GM19023 (cell line): ENCODE results near the gene SULT2B1.
"Not testable (repeated sequence)": the region's sequence is repeated elsewhere in the genome, so short reads cannot be mapped to it uniquely, and the experiment has no call there.

Experiments used
- ATAC-seq: cut with Tn5 transposase; IDR thresholded peaks from one replicate; pipeline ENCODE4 v1.9.1; 2021; ENCODE audit warnings: mild to moderate bottlenecking, moderate library complexity; ENCODE audit not compliant: unreplicated experiment

Gene SULT2B1

DNA sequence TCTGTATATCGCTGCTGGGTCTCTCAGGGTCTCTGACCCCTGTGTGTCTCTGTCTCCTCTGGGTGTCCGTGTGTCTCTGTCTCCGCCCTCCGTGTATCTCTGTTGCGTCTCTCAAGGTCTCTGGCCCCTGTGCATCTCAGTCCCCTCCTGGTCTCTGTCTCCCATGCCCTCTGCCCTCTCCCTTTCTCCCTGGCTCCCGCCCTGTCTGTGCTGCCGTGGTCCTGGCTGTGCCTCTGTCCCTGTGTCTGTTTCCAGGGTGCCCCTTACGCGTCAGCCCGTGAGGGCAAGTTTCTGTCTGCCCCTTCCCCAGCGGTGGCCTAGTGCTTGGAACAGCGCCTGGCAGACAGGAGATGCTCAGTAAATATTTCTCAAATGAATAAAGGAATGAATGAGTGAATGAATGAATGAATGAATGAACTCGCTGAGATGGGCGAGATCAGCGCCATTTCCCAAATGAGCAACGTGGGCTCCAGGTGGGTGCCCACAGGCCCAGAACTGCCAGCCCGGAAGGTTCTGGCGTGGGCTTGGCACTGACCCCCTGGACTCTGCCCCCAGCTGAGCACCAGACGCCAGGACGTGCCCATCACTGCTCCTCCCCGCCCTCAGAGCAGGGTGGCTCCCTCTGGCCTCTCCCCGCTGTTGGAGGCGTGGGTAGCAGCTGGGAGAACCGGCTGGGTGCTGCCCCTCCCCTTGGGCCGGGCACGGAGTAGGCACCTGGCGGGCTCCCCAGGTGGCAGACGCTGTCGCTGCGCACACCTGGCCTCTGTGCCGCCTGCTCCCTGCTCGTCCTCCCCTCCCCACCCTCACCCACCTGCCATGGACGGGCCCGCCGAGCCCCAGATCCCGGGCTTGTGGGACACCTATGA, at the start of gene SULT2B1:
SULT2B1 (plus strand) TSS at position 736 of the 866 bp plus-strand sequence; CDS start at position 817, 81 bp downstream.
- no peak for ATAC-seq

- no peak for ATAC-seq
Measured at GRCh38 chr19:48502350-48503018, 49.5 kb upstream of the SULT2B1 start.

DNA sequence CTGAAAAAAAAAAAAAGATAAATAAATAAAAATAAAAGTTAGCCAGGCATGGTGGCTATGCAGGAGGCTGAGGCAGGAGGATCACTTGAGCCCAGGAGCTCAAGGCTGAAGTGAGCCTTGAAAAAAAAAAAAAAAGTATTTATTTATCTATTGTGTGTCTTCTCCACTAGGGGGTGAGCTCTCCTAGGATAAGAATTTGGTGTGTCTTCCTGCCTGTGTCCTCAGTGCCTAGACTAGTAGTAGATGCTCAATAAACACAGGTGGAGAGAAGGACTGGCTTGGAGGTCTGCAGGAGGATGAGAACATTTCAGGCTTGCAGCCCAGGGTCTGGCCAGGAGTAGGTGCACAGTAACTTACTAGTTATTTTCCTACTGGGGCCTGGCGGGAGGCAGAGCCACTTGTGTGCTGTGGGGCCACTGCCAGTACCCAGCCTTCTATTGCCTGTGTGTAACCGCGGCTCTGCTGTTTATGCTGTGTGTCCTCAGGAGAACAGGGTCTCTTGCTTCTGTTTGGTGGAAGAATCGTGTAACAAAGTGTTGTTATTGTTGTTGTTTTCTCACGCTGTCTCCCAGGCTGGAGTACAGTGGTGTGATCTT, 45.7 kb upstream of the SULT2B1 start:
- ATAC-seq, result no peak

- no peak for ATAC-seq
Measured at GRCh38 chr19:48507911-48508439, 44.0 kb upstream of the SULT2B1 start.

DNA sequence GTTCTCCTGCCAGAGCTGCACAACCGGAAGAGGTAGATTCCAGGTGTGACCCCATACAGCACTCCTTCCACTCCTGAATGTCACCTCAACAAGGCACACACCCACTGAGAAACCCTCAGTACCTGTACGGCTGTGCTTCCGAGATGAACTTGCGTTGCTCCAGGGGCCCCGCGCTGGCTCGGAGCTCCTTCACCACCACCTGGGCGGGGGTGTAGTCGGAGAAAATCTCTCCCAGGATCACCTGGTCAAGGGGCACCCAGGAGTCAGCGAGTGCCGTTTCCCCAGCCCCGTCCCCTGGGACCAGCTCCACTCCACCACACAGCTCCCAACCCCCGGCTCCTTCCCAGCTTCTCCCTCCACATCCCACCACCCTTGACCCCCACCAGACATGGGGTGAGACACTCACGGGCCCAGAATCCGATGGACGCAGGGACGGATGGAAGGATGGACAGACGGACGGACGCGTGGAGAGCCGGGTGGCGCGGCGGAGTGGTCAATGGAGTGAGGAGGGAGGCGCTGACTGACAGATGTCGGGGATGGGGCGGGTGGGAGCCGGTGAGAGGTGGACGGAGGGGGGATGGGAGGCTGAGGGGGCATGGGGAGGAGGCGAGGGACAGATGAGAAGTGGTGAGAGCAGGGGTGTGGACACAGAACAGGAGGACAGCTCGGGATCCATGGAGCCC, 43.1 kb upstream of the SULT2B1 start:
- ATAC-seq, result no peak

GRCh38 chr19:48509467-48510194, 42.3 kb upstream of the SULT2B1 start:
- no peak for ATAC-seq

DNA sequence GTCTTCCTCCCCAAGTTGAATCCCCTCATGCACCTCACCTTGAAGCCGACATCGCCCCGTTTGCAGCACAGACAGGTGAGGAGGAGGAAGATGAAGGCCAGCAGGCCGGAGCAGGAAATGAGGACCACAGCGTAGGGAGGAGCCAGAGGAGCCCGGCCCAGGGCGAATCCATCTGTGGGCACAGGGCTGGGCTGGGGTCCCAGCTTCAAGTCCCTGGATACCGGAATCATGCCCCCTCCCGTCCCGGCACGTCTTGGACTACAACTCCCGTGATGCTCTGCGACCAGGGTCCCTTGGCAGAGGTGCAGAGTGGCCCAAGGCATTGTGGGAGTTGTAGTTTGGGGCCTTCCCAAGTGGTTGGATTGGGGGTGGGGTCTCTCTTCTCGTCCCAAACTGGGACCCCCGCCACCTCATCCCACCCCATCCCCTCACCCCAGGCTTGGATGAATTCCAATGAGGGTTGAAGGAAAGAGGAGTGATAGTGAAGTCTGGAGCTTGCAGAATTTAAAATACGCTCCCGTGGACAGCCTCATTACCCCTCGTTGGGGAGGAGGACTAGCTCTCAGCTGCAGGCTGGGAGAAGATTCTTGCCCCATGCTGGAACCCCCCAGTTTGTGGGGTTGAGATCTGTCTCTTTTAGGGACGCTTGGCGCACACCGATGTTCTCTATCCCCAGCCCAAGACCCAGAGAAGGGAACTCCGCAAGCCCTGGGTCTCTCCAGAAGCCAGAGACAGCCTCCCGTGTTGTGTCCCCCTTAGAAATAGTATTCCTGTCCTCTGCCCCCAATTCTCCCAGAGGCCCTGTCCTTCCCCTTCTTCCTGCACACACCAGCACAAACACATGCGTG, 41.3 kb upstream of the SULT2B1 start:
- no peak for ATAC-seq

DNA sequence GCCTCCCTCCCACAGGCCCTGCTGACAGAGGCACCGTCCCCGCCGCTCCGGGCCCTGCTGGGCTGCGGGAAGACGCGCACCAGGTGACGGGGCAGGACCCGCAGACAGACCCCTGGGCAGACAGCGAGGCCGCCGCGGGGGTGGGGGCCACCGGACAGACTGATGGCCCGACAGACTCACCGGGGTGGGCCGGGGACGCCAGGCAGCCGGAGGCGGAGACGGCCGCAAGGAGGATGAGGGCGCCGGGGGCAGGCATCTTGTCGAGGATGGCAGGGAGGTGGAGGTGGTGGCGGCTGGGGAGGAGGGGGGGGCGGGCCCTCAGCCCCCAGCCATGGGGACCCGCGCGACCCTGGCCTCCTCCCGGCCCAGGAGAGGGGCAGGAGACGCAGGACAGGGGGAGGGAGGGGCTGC, 40.6 kb upstream of the SULT2B1 start:
- no peak for ATAC-seq

DNA sequence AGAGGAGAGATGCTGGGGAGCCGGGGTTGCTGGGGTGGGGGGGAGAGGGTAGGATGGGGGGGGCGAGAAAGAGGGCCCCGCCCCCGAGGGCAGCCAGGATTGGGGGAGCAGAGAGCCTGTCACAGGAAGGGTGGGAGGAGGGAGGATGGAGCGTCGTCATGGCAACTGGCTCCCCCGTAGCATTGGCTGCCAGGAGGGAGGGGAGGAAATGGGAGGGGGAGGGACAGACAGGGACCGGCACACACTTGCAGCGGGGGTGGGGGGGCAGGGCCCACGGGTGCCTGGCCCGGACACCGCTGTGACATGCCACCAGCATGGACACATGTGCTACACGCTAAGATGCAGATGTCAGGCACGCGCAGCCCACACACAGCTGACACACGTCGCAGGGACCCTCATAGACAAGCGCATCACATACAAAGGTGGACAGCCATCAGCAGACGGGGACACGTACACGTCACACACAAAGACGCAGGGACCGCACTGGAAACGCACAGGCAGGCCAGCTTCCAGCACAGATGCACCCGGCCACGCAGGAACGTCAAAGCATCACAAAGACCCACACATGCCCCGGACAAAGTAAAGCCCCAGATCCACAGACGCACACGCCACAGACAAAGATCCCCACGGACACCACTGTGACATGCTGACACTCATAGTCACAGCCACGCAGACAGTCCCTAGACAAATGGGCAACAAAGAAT, 40.0 kb upstream of the SULT2B1 start, which contains the start of gene LMTK3:
LMTK3 (minus strand) TSS at position 36 of the 704 bp plus-strand sequence. CDS start 259 bp downstream, outside the sequence.
- ATAC-seq, result no peak

- no peak for ATAC-seq
Measured at GRCh38 chr19:48512504-48513288, 39.3 kb upstream of the SULT2B1 start.

- ATAC-seq, result no peak
Measured at GRCh38 chr19:48513289-48514122, 38.5 kb upstream of the SULT2B1 start.

- ATAC-seq, result no peak
Measured at GRCh38 chr19:48514123-48514458, 37.9 kb upstream of the SULT2B1 start.

DNA sequence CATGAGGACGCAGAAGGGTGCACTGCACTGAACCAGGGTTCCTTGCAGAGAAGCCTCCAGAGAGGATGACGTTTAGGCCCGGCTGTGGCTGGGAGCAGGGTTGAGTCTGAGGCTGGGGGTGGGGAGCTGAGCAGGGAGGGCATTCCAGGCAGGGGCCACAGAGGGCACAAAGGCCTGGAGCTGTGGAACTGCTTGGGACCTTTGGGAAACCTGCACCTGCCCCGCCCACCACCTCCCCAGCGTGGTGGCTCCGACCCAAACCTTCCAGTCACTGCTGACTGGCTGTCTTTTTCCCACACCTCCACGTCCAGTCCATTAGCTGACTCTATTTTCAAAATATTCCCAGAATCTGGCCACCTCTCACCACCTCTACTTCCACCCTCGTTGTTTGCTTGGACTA, 35.4 kb upstream of the SULT2B1 start:
- no peak for ATAC-seq

- ATAC-seq, result no peak
Measured at GRCh38 chr19:48518207-48518606, 33.8 kb upstream of the SULT2B1 start.

GRCh38 chr19:48519426-48519825, 32.5 kb upstream of the SULT2B1 start:
- ATAC-seq, result not testable (repeated sequence)

DNA sequence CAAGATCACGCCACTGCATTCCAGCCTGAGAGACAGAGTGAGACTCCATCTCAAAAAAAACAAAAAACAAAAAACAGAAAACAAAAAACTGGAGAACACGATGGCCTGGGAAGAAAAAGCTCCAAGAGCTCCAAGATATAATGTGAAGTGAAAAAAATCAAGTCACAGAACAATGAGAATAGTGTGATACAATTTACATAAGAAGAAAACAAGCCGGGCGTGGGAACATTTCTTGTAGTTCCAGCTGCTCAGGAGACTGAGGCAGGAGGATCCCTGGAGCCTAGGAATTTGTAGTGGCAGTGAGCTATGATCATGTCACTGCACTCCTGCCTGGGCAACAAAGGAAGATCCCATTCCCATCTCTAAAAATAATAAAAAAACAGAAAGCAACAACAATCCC, 31.8 kb upstream of the SULT2B1 start:
- no peak for ATAC-seq

- ATAC-seq, result no peak
Measured at GRCh38 chr19:48524221-48524620, 27.8 kb upstream of the SULT2B1 start.
